ENCODE measurements around the gene FAM234B. TPM values are rescaled to one million over a fixed set of nuclear protein-coding genes. Genes with fewer than 3 reads are reported as not detected.

Gene FAM234B
- polyA plus RNA-seq, 3 donors, result 1.6 to 3.2 (median 2.0) TPM

DNA sequence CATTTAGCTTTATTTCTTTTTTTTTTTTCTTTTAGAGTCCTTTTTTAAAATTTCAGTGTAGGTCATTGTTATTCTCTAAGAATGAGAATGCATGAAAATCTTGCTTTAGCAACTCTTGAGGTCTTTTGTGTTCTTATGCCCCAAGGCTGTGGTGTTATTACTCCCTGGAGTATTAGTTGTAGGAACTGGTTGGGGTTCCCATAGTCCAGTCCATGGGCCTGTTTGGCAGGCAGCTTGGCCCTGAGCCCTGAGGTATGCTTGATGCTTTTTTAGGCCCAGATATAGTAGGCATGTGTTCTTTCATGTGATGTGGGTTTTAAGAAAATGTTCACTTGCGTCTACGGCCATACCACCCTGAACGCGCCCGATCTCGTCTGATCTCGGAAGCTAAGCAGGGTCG lies 1.6 kb downstream of the FAM234B start:
- H3K79me2 ChIP-seq (ENCODE audit: insufficient read depth, low read length), result no peaks in the 10 kb centered on the region
- H3K4me3 ChIP-seq (replicated peaks in 1 of 3; ENCODE audit: low read depth in 2 of 3, low read length in 3 of 3), result no peak overlapping the region
- no peak overlapping the region for H3K27ac Mint-ChIP-seq
- no peak for TF ChIP-seq CTCF (IDR thresholded peaks at IDR 0.05)
- DNase-seq, result no peak
- H3K9me3 Mint-ChIP-seq, result peaks cover 8 to 13% (median 11%) of the 10 kb centered on the region in 7 donors
- peaks cover 7 to 12% of the 10 kb centered on the region in 2 donors for H3K4me1 ChIP-seq (ENCODE audit: control insufficient read depth in 1 of 2, insufficient read depth in 2 of 2, low read length in 2 of 2)
- H3K4me1 Mint-ChIP-seq, result peaks cover 9% of the 10 kb centered on the region
- peaks cover 0 to 8% of the 10 kb centered on the region in 2 donors for H3K9me3 ChIP-seq (replicated peaks in 1 of 2; ENCODE audit: control insufficient read depth in 1 of 2, insufficient read depth in 1 of 2, low read length in 2 of 2)
- no peak overlapping the region for H3K9ac ChIP-seq (ENCODE audit: insufficient read depth, low read length, poor library complexity, severe bottlenecking)
- no peaks in the 10 kb centered on the region for H3K36me3 ChIP-seq (replicated peaks in 1 of 2; ENCODE audit: control insufficient read depth in 1 of 2, insufficient read depth in 2 of 2, low read length in 2 of 2)
- H4K20me1 ChIP-seq (ENCODE audit: insufficient read depth, low read length), result no peaks in the 10 kb centered on the region
- H3K27ac ChIP-seq (ENCODE audit: low read depth in 1 of 2, low read length in 2 of 2), result no peak overlapping the region
- intact Hi-C loops (cut with micrococcal nuclease), result no loop called here
- no peaks in the 10 kb centered on the region for H3K36me3 Mint-ChIP-seq
- H2AFZ ChIP-seq (ENCODE audit: insufficient read depth, low read depth, low read length, poor library complexity, severe bottlenecking), result no peak overlapping the region
- H3K27me3 ChIP-seq (ENCODE audit: control insufficient read depth in 2 of 2, insufficient read depth in 2 of 2, low read length in 2 of 2), result no peaks in the 10 kb centered on the region
- no peak overlapping the region for H3K4me2 ChIP-seq (replicated peaks; ENCODE audit: extremely low read depth, low read length, poor library complexity, severe bottlenecking)
- no peak overlapping the region for H3K4me3 Mint-ChIP-seq
- no CpG with 5 or more reads among the region's 8 CpGs for WGBS (ENCODE audit: insufficient coverage)
- H3K27me3 Mint-ChIP-seq (ENCODE audit: low read depth in 3 of 3), result peaks cover 1 to 8% (median 4%) of the 10 kb centered on the region in 3 donors

DNA sequence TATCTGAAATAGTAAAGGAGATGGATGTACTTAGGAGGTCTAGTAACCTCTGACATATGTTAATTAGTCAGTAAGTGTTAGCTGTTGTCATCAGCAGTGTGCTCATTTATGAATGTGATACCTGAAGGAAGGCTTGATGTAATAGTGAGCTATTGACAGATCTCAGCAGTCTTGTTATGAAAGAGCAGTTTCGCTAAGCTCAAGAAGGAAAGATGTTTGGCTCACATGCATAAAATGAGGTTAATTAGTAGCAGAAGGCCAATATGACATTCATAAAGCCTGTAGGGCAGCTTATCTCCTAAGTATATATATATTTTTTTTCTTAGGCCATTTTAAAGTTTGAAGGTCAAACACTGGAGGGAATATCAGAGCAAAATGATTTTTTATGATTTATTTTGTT lies 2.8 kb downstream of the FAM234B start:
- no peak overlapping the region for H3K27ac Mint-ChIP-seq
- intact Hi-C loops (cut with micrococcal nuclease), result no loop called here
- Histone ChIP-seq H3K9ac (ENCODE audit: insufficient read depth, low read length, poor library complexity, severe bottlenecking) (no peak overlapping the region), H3K4me1 (ENCODE audit: control insufficient read depth in 1 of 2, insufficient read depth in 2 of 2, low read length in 2 of 2) (peaks cover 7 to 12% of the 10 kb centered on the region in 2 donors), H3K4me2 (replicated peaks; ENCODE audit: extremely low read depth, low read length, poor library complexity, severe bottlenecking) (no peak overlapping the region), H3K36me3 (replicated peaks in 1 of 2; ENCODE audit: control insufficient read depth in 1 of 2, insufficient read depth in 2 of 2, low read length in 2 of 2) (no peaks in the 10 kb centered on the region), H3K4me3 (replicated peaks in 1 of 3; ENCODE audit: low read depth in 2 of 3, low read length in 3 of 3) (no peak overlapping the region), H3K27me3 (ENCODE audit: control insufficient read depth in 2 of 2, insufficient read depth in 2 of 2, low read length in 2 of 2) (no peaks in the 10 kb centered on the region), H2AFZ (ENCODE audit: insufficient read depth, low read depth, low read length, poor library complexity, severe bottlenecking) (no peak overlapping the region), H3K9me3 (replicated peaks in 1 of 2; ENCODE audit: control insufficient read depth in 1 of 2, insufficient read depth in 1 of 2, low read length in 2 of 2) (peaks cover 0 to 8% of the 10 kb centered on the region in 2 donors), H4K20me1 (ENCODE audit: insufficient read depth, low read length) (no peaks in the 10 kb centered on the region), H3K27ac (ENCODE audit: low read depth in 1 of 2, low read length in 2 of 2) (no peak overlapping the region), H3K79me2 (ENCODE audit: insufficient read depth, low read length) (no peaks in the 10 kb centered on the region)
- WGBS (ENCODE audit: insufficient coverage), result no CpG with 5 or more reads among the region's 1 CpG
- no peak for DNase-seq
- no peaks in the 10 kb centered on the region for H3K36me3 Mint-ChIP-seq
- H3K4me1 Mint-ChIP-seq, result peaks cover 9% of the 10 kb centered on the region
- TF ChIP-seq CTCF (IDR thresholded peaks at IDR 0.05), result no peak
- H3K9me3 Mint-ChIP-seq, result peaks cover 8 to 13% (median 11%) of the 10 kb centered on the region in 7 donors
- no peak overlapping the region for H3K4me3 Mint-ChIP-seq
- peaks cover 1 to 8% (median 4%) of the 10 kb centered on the region in 3 donors for H3K27me3 Mint-ChIP-seq (ENCODE audit: low read depth in 3 of 3)
